ENCODE data around the gene PPP1R27.

DNA sequence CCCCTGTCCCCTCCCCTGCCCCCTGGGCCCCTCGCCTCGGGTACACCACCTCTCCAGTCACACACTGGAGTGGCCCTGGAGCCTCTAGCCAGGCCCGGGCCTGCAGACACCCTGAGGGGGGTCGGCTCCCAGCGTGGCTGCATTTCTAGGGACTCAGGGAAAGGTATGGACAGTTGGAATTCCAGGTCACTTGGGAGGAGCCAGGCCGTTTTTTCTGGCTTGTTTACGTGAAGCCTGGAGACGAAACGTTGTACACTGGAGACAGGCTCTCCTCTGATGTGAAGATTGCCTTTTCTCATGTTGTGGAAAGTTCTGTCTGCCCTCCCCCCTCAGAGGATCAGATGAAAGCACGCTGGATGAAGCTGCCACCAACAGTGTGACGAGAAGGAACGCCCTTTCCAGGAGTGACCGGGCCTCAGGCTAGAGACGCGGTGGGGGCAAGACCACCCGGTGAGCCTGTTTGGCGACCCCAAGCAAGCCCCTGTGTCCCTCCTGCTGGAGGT is 4.0 kb upstream of the PPP1R27 start:
- TF ChIP-seq, protein P1, sequence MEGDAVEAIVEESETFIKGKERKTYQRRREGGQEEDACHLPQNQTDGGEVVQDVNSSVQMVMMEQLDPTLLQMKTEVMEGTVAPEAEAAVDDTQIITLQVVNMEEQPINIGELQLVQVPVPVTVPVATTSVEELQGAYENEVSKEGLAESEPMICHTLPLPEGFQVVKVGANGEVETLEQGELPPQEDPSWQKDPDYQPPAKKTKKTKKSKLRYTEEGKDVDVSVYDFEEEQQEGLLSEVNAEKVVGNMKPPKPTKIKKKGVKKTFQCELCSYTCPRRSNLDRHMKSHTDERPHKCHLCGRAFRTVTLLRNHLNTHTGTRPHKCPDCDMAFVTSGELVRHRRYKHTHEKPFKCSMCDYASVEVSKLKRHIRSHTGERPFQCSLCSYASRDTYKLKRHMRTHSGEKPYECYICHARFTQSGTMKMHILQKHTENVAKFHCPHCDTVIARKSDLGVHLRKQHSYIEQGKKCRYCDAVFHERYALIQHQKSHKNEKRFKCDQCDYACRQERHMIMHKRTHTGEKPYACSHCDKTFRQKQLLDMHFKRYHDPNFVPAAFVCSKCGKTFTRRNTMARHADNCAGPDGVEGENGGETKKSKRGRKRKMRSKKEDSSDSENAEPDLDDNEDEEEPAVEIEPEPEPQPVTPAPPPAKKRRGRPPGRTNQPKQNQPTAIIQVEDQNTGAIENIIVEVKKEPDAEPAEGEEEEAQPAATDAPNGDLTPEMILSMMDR (IDR thresholded peaks at IDR 0.05; ENCODE audit: low read depth, low read length, missing input control), result no peak
- TF ChIP-seq FOXA2 (IDR thresholded peaks at IDR 0.05) (no peak), TAF1 (conservative IDR thresholded peaks at IDR 0.05) (no peak), HNF4G (IDR thresholded peaks at IDR 0.05) (no peak), JUND (IDR thresholded peaks at IDR 0.05) (no peak), SP1 (IDR thresholded peaks at IDR 0.05) (no peak), GABPA (IDR thresholded peaks at IDR 0.05 in 1 of 2, conservative IDR thresholded peaks at IDR 0.05 in 1 of 2) (no peak), YY1 (IDR thresholded peaks at IDR 0.05) (no peak), RAD21 (IDR thresholded peaks at IDR 0.05) (no peak), MAX (IDR thresholded peaks at IDR 0.05) (no peak)
- TF ChIP-seq, protein P2, sequence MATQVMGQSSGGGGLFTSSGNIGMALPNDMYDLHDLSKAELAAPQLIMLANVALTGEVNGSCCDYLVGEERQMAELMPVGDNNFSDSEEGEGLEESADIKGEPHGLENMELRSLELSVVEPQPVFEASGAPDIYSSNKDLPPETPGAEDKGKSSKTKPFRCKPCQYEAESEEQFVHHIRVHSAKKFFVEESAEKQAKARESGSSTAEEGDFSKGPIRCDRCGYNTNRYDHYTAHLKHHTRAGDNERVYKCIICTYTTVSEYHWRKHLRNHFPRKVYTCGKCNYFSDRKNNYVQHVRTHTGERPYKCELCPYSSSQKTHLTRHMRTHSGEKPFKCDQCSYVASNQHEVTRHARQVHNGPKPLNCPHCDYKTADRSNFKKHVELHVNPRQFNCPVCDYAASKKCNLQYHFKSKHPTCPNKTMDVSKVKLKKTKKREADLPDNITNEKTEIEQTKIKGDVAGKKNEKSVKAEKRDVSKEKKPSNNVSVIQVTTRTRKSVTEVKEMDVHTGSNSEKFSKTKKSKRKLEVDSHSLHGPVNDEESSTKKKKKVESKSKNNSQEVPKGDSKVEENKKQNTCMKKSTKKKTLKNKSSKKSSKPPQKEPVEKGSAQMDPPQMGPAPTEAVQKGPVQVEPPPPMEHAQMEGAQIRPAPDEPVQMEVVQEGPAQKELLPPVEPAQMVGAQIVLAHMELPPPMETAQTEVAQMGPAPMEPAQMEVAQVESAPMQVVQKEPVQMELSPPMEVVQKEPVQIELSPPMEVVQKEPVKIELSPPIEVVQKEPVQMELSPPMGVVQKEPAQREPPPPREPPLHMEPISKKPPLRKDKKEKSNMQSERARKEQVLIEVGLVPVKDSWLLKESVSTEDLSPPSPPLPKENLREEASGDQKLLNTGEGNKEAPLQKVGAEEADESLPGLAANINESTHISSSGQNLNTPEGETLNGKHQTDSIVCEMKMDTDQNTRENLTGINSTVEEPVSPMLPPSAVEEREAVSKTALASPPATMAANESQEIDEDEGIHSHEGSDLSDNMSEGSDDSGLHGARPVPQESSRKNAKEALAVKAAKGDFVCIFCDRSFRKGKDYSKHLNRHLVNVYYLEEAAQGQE (IDR thresholded peaks at IDR 0.05), result no peak
- TF ChIP-seq, protein P3, sequence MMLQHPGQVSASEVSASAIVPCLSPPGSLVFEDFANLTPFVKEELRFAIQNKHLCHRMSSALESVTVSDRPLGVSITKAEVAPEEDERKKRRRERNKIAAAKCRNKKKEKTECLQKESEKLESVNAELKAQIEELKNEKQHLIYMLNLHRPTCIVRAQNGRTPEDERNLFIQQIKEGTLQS (IDR thresholded peaks at IDR 0.05), result no peak

Measured in liver (tissue), 3 donors.